Choroid plexus epithelial cell (primary cell): ENCODE data around the gene HAO2.
"Not testable (repeated sequence)": the region's sequence is repeated elsewhere in the genome, so short reads cannot be mapped to it uniquely, and the experiment has no call there.

Source experiments
- DNase-seq: peaks from one replicate; pipeline ENCODE4 v3.0.0-alpha.2; 2010; ENCODE audit warnings: low read depth
- H3K4me3 ChIP-seq: 2 replicates; pipeline ENCODE4 v1.5.1; 2011; ENCODE audit warnings: low read depth, mild to moderate bottlenecking, control low read depth, low read length, moderate library complexity
- TF ChIP-seq, protein P1 (sequence below): conservative IDR thresholded peaks from 2 replicates; pipeline ENCODE4 v1.5.1; 2011; ENCODE audit warnings: low read depth, mild to moderate bottlenecking, control low read depth, inconsistent platforms, low read length, moderate library complexity

The HAO2 gene

DNA sequence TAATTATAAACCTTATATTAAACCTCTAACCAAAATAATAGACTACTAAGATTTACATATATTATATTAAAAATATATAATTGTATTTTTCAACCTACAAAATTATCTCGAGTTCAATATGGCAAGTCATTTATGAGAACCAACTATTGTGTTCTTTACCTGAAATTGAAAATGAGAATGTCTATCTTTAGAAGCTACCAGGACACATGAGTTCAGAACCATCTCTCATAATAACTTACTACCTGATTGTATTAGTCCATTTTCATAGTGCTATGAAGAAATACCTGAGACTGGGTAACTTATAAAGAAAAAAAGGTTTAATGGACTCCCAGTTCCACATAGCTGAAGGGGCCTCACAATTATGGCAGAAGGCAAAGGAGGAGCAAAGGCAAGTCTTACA lies 6.8 kb downstream of the HAO2 start:
- DNase-seq = no peak
- H3K4me3 ChIP-seq = no peak overlapping the region
- TF ChIP-seq, protein P1, sequence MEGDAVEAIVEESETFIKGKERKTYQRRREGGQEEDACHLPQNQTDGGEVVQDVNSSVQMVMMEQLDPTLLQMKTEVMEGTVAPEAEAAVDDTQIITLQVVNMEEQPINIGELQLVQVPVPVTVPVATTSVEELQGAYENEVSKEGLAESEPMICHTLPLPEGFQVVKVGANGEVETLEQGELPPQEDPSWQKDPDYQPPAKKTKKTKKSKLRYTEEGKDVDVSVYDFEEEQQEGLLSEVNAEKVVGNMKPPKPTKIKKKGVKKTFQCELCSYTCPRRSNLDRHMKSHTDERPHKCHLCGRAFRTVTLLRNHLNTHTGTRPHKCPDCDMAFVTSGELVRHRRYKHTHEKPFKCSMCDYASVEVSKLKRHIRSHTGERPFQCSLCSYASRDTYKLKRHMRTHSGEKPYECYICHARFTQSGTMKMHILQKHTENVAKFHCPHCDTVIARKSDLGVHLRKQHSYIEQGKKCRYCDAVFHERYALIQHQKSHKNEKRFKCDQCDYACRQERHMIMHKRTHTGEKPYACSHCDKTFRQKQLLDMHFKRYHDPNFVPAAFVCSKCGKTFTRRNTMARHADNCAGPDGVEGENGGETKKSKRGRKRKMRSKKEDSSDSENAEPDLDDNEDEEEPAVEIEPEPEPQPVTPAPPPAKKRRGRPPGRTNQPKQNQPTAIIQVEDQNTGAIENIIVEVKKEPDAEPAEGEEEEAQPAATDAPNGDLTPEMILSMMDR = no peak

DNA sequence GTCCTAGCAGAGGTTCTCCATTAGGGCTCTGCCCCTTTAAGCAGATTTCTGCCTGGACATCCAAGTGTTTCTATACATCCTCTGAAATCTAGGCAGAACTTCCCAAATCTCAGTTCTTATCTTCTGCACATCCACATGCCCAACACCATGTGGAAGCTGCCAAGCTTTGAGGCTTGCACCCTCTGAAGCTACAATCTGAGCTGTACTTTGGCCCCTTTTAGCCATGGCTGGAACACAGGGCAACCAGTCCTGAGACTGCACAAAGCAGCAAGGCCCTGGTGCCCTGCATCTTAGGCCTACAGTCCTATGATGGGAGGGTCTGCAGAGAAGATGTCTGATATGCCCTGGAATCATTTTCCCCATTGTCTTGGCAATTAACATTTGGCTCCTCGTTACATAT lies 8.0 kb downstream of the HAO2 start:
- TF ChIP-seq, protein P1 = no peak
- DNase-seq = no peak
- H3K4me3 ChIP-seq = no peak overlapping the region

DNA sequence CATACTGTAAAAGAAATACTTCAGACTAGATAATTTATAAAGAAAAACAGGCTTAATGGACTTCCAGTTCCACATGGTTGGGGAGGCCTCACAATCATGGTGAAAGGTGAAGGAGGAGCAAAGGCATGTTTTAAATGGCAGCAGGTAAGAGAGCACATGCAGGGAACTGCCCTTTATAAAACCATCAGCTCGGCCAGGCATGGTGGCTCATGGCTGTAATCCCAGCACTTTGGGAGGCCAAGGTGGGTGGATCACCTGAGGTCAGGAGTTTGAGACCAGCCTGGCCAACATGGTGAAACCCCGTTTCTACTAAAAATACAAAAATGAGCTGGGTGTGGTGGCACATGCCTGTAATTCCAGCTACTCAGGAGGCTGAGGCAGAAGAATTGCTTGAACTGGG lies 9.0 kb downstream of the HAO2 start:
- not testable (repeated sequence) for H3K4me3 ChIP-seq, DNase-seq

DNA sequence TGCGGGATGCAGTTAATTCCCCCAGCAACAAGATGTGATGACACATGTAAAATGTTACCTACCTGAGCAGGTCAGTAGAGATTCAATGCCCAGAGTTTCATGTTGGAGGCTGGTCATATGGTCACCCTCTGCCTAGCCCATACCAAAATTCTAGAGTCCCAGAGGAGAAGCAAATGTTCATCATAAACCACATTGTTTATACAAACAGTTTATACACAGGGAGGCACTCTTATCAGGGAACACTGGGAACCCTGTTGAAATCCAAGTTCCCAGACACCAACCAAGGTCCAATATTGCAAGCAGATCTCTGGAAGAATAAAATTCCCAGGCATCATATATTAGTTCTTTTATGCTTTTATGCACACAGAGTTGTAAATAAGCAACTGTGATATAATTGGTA lies 10.5 kb downstream of the HAO2 start:
- DNase-seq = no peak
- TF ChIP-seq, protein P1 = no peak
- no peak overlapping the region for H3K4me3 ChIP-seq

DNA sequence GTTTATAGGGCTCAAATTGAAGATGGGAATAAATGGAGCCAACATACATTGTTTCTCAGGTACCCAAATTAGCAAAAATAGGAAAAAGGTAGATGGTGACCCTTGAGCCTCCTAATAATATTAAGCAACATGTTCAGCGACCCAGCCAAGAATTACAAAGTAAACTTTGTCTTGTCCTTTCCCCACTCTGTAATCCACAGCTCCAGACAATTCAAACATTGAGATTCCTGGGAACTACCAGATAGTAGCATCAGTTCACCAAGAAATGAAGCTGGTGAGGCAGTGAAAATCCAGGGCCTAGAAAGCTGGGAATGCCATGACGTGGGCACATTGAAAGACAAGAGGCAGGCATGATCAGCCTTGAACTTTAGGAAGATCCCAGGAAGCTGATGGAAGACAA lies 11.7 kb downstream of the HAO2 start:
- TF ChIP-seq, protein P1 = no peak

DNA sequence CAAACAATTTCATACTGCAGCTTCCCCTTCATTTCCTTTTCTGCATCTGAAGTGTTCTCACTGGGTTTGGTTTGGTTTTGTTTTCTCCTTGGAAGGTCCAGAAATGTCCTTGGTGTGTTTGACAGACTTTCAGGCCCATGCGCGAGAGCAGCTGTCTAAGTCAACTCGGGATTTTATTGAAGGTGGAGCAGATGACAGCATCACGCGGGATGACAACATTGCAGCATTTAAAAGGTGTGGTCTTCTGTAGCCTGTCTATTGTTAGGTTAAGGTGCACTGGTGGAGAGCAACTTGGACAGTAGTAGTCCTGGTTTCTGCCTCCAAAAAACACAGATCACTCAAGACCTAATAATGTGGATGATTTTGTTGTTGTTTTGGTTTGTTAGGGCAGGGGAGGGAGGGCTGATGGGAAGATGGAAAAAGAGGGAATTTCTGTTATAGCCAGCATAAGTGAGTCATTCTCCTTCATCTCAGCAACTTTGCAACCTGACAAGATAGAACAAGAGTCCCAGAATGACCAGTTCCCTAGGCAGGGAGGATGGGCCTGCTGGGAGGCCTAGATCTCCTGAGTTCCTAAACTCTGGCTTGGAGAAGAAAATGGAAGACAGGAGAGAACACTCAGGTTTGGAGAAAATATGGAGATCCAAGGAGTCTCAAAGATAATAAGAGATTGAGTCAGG lies 12.5 kb downstream of the HAO2 start:
- DNase-seq = no peak
- H3K4me3 ChIP-seq = no peak overlapping the region
- TF ChIP-seq, protein P1 = no peak

More for the DNA sequence above, 11.7 kb downstream of the HAO2 start:
- DNase-seq = no peak
- no peak overlapping the region for H3K4me3 ChIP-seq

DNA sequence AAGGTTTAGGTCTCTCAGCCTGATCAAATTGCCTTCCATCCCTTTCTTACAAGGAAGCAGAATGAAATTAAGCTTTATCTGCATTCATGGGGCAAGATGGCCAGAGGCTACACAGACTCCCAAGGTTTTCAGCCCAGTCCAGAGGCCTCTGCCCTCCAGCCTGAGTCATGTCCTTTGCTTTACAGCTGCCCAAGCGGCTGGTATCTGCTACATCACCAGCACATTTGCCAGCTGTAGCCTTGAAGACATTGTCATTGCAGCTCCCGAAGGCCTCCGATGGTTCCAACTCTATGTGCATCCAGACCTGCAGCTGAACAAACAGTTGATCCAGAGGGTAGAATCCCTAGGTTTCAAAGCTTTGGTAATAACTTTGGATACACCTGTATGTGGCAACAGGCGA lies 16.0 kb downstream of the HAO2 start:
- TF ChIP-seq, protein P1 = no peak
- no peak for DNase-seq
- no peak overlapping the region for H3K4me3 ChIP-seq

DNA sequence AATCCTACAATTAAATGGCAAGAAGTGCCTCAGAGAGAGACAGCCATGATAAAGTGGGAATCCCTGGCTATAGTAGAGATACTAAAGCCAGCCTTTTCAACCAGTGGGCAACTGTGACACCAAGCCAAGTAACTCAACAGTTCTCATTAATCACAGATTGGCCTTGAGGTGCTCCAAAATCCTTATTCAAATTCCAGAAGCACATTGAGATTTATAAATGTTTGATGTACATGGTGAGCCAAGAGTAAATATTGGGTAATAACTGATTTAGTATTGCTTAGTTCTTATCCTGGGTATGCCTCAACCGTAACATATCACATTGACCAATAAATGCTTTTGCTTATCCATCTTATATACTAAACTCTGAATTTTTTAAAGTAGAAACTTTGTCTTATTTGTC lies 17.1 kb downstream of the HAO2 start:
- no peak overlapping the region for H3K4me3 ChIP-seq
- TF ChIP-seq, protein P1 = no peak

More for the DNA sequence above, 17.1 kb downstream of the HAO2 start:
- no peak for DNase-seq
